ENCODE results near the gene AFAP1L2.

AFAP1L2 gene

GRCh38 chr10:114281006-114281405, 123.3 kb downstream of the AFAP1L2 start:
- Mint-ChIP-seq H3K36me3 (ENCODE audit: low read depth) (no peaks in the 10 kb centered on the region), H3K4me1 (no peaks in the 10 kb centered on the region), H3K4me3 (no peak overlapping the region), H3K9me3 (no peaks in the 10 kb centered on the region), H3K27me3 (ENCODE audit: low read depth) (no peaks in the 10 kb centered on the region), H3K27ac (no peak overlapping the region)
- TF ChIP-seq CTCF (IDR thresholded peaks at IDR 0.05; ENCODE audit: unreplicated experiment in 3 of 3), result no peak

GRCh38 chr10:114279901-114280644, 124.2 kb downstream of the AFAP1L2 start:
- no peak for TF ChIP-seq CTCF (IDR thresholded peaks at IDR 0.05; ENCODE audit: unreplicated experiment in 3 of 3)
- Mint-ChIP-seq H3K27ac (no peak overlapping the region), H3K9me3 (no peaks in the 10 kb centered on the region), H3K36me3 (ENCODE audit: low read depth) (no peaks in the 10 kb centered on the region), H3K4me3 (no peak overlapping the region), H3K4me1 (no peaks in the 10 kb centered on the region), H3K27me3 (ENCODE audit: low read depth) (no peaks in the 10 kb centered on the region)

GRCh38 chr10:114279289-114279688, 125.0 kb downstream of the AFAP1L2 start:
- H3K27me3 Mint-ChIP-seq (ENCODE audit: low read depth), result no peaks in the 10 kb centered on the region
- H3K4me3 Mint-ChIP-seq, result no peak overlapping the region
- H3K36me3 Mint-ChIP-seq (ENCODE audit: low read depth), result no peaks in the 10 kb centered on the region
- H3K27ac Mint-ChIP-seq, result no peak overlapping the region
- H3K9me3 Mint-ChIP-seq, result no peaks in the 10 kb centered on the region
- no peak for TF ChIP-seq CTCF (IDR thresholded peaks at IDR 0.05; ENCODE audit: unreplicated experiment in 3 of 3)
- no peaks in the 10 kb centered on the region for H3K4me1 Mint-ChIP-seq

- Mint-ChIP-seq H3K4me3 (no peak overlapping the region), H3K27me3 (ENCODE audit: low read depth) (no peaks in the 10 kb centered on the region), H3K27ac (no peak overlapping the region), H3K9me3 (no peaks in the 10 kb centered on the region), H3K4me1 (no peaks in the 10 kb centered on the region), H3K36me3 (ENCODE audit: low read depth) (no peaks in the 10 kb centered on the region)
- TF ChIP-seq CTCF (IDR thresholded peaks at IDR 0.05; ENCODE audit: unreplicated experiment in 3 of 3), result no peak
Observed at GRCh38 chr10:114278884-114279191, 125.5 kb downstream of the AFAP1L2 start.

GRCh38 chr10:114278140-114278883, 126.0 kb downstream of the AFAP1L2 start:
- H3K36me3 Mint-ChIP-seq (ENCODE audit: low read depth), result no peaks in the 10 kb centered on the region

More at GRCh38 chr10:114278140-114278883, 126.0 kb downstream of the AFAP1L2 start:
- TF ChIP-seq CTCF (IDR thresholded peaks at IDR 0.05; ENCODE audit: unreplicated experiment in 3 of 3), result no peak
- no peaks in the 10 kb centered on the region for H3K9me3 Mint-ChIP-seq
- H3K27me3 Mint-ChIP-seq (ENCODE audit: low read depth), result no peaks in the 10 kb centered on the region
- H3K4me3 Mint-ChIP-seq, result no peak overlapping the region
- no peaks in the 10 kb centered on the region for H3K4me1 Mint-ChIP-seq
- H3K27ac Mint-ChIP-seq, result no peak overlapping the region

Measured in nephron (organoid).